ENCODE data around the gene XYLB.
"Not testable (repeated sequence)": the region's sequence is repeated elsewhere in the genome, so short reads cannot be mapped to it uniquely, and the experiment has no call there.

The XYLB gene

DNA sequence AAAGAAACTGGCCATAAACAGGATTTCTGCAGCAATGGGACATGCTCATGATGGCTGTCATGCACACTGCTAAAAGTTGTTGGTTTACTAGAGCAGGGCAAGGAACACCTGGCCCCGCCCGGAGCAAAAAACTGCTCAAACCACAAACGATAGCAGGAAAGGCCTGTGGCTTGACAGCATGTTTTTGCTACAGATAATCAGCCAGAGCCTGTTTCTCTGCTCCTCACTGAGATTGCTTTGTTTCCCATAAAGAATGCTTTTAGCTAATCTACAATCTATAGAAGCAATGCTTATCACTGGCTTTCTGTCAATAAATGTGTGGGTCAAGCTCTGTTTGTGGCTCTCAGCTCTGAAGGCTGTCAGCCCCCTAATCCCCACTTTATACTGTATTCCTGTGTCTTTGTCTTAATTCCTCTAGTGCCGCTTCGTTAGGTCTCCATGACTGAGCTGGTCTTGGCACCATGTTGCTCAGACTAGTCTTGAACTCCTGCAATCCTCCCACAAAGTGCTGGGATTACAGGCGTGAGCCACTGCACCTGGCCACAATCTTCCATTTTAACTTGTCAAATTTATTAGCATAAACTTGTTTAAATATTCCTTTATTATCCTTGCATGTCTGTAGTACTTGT is 80.3 kb downstream of the XYLB start:
- H3K9me3 ChIP-seq (ENCODE audit: control insufficient read depth, low read length); H3K36me3 ChIP-seq (ENCODE audit: control insufficient read depth, insufficient read depth, low read length); H3K27me3 ChIP-seq (replicated peaks; ENCODE audit: control insufficient read depth, insufficient read depth, low read length, poor library complexity, severe bottlenecking); H3K27ac ChIP-seq (ENCODE audit: insufficient read depth, low read length, poor library complexity, severe bottlenecking); H3K4me1 ChIP-seq (ENCODE audit: control insufficient read depth, insufficient read depth, low read length, poor library complexity, severe bottlenecking); H3K4me3 ChIP-seq (ENCODE audit: insufficient read depth, low read depth, low read length, poor library complexity, severe bottlenecking): not testable (repeated sequence)
- peak in 1 of 3 donors; percentile 5 for DNase-seq

DNA sequence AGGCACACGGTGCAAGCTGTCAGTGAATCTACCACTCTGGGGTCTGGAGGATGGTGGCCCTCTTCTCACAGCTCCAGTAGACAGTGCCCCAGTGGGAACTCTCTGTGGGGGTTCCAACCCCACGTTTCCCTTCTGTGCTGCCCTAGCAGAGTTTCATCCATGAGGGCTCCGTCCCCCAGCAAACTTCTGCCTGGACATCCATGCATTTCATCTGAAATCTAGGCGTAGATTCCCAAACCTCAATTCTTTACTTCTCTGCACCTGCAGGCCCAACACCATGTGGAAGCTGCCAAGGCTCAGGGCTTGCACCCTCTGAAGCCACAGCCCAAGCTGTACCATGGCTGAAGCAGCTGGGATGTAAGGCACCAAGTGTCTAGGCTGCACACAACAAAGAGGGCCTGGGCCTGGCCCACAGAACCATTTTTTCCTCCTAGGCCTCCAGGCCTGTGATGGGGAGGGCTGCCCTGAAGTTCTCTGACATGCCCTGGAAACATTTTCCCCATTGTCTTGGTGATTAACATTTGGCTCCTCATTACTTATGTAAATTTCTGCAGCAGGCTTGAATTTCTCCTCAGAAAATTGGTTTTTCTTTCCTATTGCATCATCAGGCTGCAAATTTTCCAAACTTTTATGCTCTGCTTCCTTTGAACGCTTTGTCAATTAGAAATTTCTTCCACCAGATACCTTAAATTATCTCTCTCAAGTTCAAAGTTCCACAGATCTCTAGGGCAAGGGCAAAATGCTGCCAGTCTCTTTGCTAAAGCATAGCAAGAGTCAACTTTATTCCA is 86.5 kb downstream of the XYLB start:
- DNase-seq; H3K36me3 ChIP-seq (ENCODE audit: control insufficient read depth, insufficient read depth, low read length); H3K27ac ChIP-seq (ENCODE audit: insufficient read depth, low read length, poor library complexity, severe bottlenecking); H3K4me3 ChIP-seq (ENCODE audit: insufficient read depth, low read depth, low read length, poor library complexity, severe bottlenecking); H3K27me3 ChIP-seq (replicated peaks; ENCODE audit: control insufficient read depth, insufficient read depth, low read length, poor library complexity, severe bottlenecking); H3K4me1 ChIP-seq (ENCODE audit: control insufficient read depth, insufficient read depth, low read length, poor library complexity, severe bottlenecking): not testable (repeated sequence)
- H3K9me3 ChIP-seq (ENCODE audit: control insufficient read depth, low read length): peaks cover 11% of the 10 kb centered on the region

DNA sequence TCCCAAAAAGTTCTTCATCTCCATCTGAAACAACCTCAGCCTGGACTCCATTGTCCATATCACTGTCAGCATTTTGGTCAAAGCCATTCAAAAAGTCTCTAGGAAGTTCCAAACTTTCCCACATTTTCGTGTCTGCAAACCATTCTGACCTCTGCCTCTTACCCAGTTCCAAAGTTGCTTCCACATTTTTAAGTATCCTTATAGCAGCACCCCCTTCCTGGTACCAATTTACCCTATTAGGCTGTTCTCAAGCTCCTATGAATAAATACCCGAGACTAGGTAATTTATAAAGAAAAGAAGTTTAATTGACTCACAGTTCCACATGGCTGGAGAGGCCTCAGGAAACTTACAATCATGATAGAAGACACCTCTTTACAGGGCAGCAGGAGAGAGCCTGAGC is 87.1 kb downstream of the XYLB start:
- H3K9me3 ChIP-seq (ENCODE audit: control insufficient read depth, low read length): peaks cover 11% of the 10 kb centered on the region
- not testable (repeated sequence) for H3K4me3 ChIP-seq (ENCODE audit: insufficient read depth, low read depth, low read length, poor library complexity, severe bottlenecking)

DNA sequence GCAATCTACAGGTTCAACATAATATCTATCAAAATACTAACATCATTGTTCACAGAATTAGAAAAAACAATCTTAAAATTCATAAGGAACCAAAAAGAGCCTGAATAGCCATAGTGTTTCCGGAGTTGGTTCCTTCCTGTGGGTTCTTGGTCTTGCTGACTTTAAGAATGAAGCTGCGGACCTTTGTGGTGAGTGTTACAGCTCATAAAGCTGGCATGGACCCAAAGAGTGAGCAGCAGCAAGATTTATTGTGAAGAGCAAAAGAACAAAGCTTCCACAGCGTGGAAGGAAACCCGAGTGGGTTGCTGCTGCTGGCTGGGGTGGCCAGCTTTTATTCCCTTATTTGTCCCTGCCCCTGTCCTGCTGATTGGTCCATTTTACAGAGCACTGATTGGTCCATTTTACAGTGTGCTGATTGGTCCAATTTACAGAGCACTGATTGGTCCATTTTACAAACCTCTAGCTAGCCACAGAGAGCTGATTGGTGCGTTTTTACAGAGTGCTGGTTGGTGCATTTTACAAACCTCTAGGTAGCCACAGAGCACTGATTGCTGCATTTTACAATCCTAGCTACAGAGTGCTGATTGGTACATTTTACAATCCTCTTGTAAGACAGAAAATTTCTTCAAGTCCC is 92.0 kb downstream of the XYLB start:
- not testable (repeated sequence) for H3K27me3 ChIP-seq (replicated peaks; ENCODE audit: control insufficient read depth, insufficient read depth, low read length, poor library complexity, severe bottlenecking); H3K27ac ChIP-seq (ENCODE audit: insufficient read depth, low read length, poor library complexity, severe bottlenecking); H3K4me3 ChIP-seq (ENCODE audit: insufficient read depth, low read depth, low read length, poor library complexity, severe bottlenecking); H3K9me3 ChIP-seq (ENCODE audit: control insufficient read depth, low read length); H3K4me1 ChIP-seq (ENCODE audit: control insufficient read depth, insufficient read depth, low read length, poor library complexity, severe bottlenecking); H3K36me3 ChIP-seq (ENCODE audit: control insufficient read depth, insufficient read depth, low read length)
- peak in 1 of 3 donors; percentile 25 for DNase-seq

More for the DNA sequence above, 87.1 kb downstream of the XYLB start:
- not testable (repeated sequence) for H3K36me3 ChIP-seq (ENCODE audit: control insufficient read depth, insufficient read depth, low read length); H3K27me3 ChIP-seq (replicated peaks; ENCODE audit: control insufficient read depth, insufficient read depth, low read length, poor library complexity, severe bottlenecking); DNase-seq; H3K27ac ChIP-seq (ENCODE audit: insufficient read depth, low read length, poor library complexity, severe bottlenecking); H3K4me1 ChIP-seq (ENCODE audit: control insufficient read depth, insufficient read depth, low read length, poor library complexity, severe bottlenecking)

DNA sequence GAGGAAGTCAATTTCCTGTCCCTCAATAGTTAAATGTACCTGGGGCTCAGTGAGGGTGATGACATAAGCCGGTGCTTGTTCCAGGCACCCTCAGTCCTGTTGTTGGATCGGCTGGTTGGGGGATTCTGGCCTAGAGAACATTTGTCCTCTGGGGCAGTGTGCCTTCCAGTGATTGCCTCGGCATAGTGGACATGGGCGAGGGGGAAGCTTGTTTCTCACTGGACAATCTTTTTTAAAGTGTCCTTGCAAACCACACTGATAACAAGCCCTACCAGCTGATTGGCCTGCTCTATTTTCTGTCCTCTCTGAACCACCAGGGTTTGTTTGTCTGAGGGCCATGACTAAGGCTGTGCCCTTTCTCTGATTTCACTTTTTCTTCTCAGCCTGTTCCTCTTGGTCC is 96.6 kb downstream of the XYLB start:
- not testable (repeated sequence) for H3K27me3 ChIP-seq (replicated peaks; ENCODE audit: control insufficient read depth, insufficient read depth, low read length, poor library complexity, severe bottlenecking); DNase-seq; H3K9me3 ChIP-seq (ENCODE audit: control insufficient read depth, low read length); H3K36me3 ChIP-seq (ENCODE audit: control insufficient read depth, insufficient read depth, low read length); H3K4me3 ChIP-seq (ENCODE audit: insufficient read depth, low read depth, low read length, poor library complexity, severe bottlenecking); H3K27ac ChIP-seq (ENCODE audit: insufficient read depth, low read length, poor library complexity, severe bottlenecking); H3K4me1 ChIP-seq (ENCODE audit: control insufficient read depth, insufficient read depth, low read length, poor library complexity, severe bottlenecking)

DNA sequence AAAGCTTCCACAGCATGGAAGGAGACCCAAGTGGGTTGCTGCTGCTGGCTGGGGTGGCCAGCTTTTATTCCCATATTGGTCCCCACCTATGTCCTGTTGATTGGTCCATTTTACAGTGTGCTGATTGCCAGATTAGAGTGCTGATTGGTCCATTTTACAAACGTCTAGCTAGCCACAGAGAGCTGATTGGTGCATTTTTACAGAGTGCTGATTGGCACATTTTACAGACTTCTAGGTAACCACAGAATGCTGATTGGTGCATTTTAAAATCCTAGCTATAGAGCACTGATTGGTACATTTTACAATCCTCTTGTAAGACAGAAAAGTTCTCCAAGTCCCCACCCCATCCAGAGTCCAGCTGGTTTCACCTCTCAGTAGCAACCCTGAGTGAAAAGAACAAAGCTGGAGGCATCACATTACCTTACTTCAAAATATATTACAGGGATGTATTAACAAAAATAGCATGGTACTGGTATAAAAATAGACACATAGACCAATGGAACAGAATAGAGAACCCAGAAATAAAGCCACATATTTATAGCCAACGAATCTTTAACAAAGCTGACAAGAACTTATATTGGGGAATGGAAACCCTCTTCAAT is 99.6 kb downstream of the XYLB start:
- DNase-seq: no peak
- Histone ChIP-seq H3K27me3 (replicated peaks; ENCODE audit: control insufficient read depth, insufficient read depth, low read length, poor library complexity, severe bottlenecking) (no peaks in the 10 kb centered on the region), H3K36me3 (ENCODE audit: control insufficient read depth, insufficient read depth, low read length) (no peaks in the 10 kb centered on the region)

DNA sequence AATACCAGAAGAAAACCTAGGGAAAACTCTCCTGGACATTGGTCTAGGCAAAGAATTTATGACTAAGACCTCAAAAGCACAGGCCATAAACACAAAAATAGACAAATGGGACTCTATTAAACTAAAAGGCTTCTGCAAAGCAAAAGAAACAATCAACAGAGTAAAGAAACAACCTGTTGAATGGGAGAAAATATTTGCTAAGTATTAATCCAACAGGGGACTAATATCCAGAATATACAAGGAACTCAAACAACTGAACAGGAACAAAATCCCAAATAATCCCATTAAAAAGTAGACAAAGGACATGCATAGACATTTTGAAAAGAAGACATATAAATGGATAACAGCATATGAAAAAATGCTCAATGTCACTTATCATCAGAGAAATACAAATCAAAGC is 100.2 kb downstream of the XYLB start:
- Histone ChIP-seq H3K4me3 (ENCODE audit: insufficient read depth, low read depth, low read length, poor library complexity, severe bottlenecking) (no peak overlapping the region), H3K4me1 (ENCODE audit: control insufficient read depth, insufficient read depth, low read length, poor library complexity, severe bottlenecking) (no peaks in the 10 kb centered on the region), H3K27me3 (replicated peaks; ENCODE audit: control insufficient read depth, insufficient read depth, low read length, poor library complexity, severe bottlenecking) (no peaks in the 10 kb centered on the region), H3K9me3 (ENCODE audit: control insufficient read depth, low read length) (no peaks in the 10 kb centered on the region), H3K27ac (ENCODE audit: insufficient read depth, low read length, poor library complexity, severe bottlenecking) (no peak overlapping the region), H3K36me3 (ENCODE audit: control insufficient read depth, insufficient read depth, low read length) (no peaks in the 10 kb centered on the region)
- DNase-seq: no peak

More for the DNA sequence above, 99.6 kb downstream of the XYLB start:
- H3K4me3 ChIP-seq (ENCODE audit: insufficient read depth, low read depth, low read length, poor library complexity, severe bottlenecking): no peak overlapping the region
- no peaks in the 10 kb centered on the region for H3K4me1 ChIP-seq (ENCODE audit: control insufficient read depth, insufficient read depth, low read length, poor library complexity, severe bottlenecking)
- no peaks in the 10 kb centered on the region for H3K9me3 ChIP-seq (ENCODE audit: control insufficient read depth, low read length)
- no peak overlapping the region for H3K27ac ChIP-seq (ENCODE audit: insufficient read depth, low read length, poor library complexity, severe bottlenecking)

DNA sequence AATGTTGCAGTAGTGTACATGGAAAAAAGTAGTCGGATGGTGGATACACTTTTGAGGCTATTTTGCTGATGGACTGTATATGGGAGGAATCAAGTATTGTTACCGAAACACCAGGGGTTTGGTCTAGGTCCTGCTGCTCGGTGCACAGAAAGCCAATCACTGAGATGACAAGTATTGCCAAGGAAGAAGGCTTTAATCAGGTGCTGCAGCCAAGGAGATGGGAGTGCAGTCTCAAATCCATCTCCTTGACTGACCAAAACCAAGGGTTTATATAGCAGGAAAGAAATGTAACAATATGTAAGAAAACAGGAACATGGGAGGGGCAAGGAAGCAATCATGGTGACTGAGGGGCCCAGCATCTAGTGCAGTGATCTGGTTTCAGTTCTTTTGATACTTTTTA is 104.3 kb downstream of the XYLB start:
- no peaks in the 10 kb centered on the region for H3K27me3 ChIP-seq (replicated peaks; ENCODE audit: control insufficient read depth, insufficient read depth, low read length, poor library complexity, severe bottlenecking)
- no peak for DNase-seq
- peaks cover 10% of the 10 kb centered on the region for H3K4me1 ChIP-seq (ENCODE audit: control insufficient read depth, insufficient read depth, low read length, poor library complexity, severe bottlenecking)
- no peak overlapping the region for H3K27ac ChIP-seq (ENCODE audit: insufficient read depth, low read length, poor library complexity, severe bottlenecking)
- H3K4me3 ChIP-seq (ENCODE audit: insufficient read depth, low read depth, low read length, poor library complexity, severe bottlenecking): no peak overlapping the region
- H3K36me3 ChIP-seq (ENCODE audit: control insufficient read depth, insufficient read depth, low read length): no peaks in the 10 kb centered on the region
- no peaks in the 10 kb centered on the region for H3K9me3 ChIP-seq (ENCODE audit: control insufficient read depth, low read length)

DNA sequence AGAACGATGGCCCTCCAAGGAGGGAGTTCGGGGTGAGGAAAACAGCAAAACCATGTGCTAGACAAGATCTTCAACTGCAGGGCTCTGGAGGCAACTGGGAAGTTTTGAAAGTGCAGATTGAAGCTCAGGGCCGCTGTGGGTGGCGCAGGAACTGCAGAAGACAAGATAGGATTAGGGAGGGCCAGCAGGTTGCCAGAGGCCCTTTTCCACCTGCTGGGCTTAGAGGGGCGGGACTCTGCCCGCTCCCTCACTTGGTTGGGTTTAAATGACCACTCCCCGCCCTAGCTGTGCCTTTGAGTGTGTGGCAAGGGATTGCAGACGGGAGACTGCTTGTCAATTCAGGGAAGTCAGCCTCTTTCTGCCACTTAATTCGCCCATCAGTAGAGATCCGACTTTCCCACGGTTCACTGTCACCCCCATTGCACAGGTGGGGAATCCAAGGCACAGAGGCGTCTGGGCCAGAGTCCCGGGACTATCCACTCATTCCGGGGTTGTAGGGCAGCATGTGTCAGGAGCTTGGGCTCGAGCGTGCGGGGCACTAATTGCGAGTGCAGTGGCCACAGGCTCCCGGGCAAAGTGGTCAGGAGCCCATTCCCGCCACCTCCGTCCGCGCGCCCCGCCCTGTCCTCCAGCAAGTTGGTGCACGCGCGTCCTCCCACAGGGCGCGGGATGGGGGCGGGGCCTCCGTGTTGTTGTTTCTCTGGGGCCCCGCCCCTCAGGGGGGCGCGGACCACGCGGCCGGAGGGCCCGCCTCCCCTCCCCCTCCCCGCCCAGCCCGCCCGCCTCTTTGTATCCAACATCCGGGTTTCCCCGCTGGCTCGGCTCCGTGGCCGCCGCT is 106.7 kb downstream of the XYLB start, which contains the start of gene ACVR2B:
TSS of gene ACVR2B (plus strand) at position 816 of the 838 bp plus-strand sequence. CDS start 433 bp downstream, outside the sequence.
- no peaks in the 10 kb centered on the region for H3K27me3 ChIP-seq (replicated peaks; ENCODE audit: control insufficient read depth, insufficient read depth, low read length, poor library complexity, severe bottlenecking)
- DNase-seq: peak; percentile 42 to 56 (median 46)
- H3K27ac ChIP-seq (ENCODE audit: insufficient read depth, low read length, poor library complexity, severe bottlenecking): no peak within 1 kb of the TSS
- H3K9me3 ChIP-seq (ENCODE audit: control insufficient read depth, low read length): no peaks in the 10 kb centered on the region
- H3K36me3 ChIP-seq (ENCODE audit: control insufficient read depth, insufficient read depth, low read length): no peaks in the 10 kb centered on the region
- peak within 1 kb of the TSS; percentile 66 for H3K4me3 ChIP-seq (ENCODE audit: insufficient read depth, low read depth, low read length, poor library complexity, severe bottlenecking)
- peaks cover 14% of the 10 kb centered on the region for H3K4me1 ChIP-seq (ENCODE audit: control insufficient read depth, insufficient read depth, low read length, poor library complexity, severe bottlenecking)
